ENCODE results near the gene FBXO4. TPM values are rescaled to one million over a fixed set of nuclear protein-coding genes. Genes with fewer than 3 reads are reported as not detected.

FBXO4 gene
- total RNA-seq = 14.0 TPM in 2 replicates

GRCh38 chr5:41924872-41925554 is at the start of gene FBXO4:
TSS of gene FBXO4 (plus strand) at chr5:41925281. CDS start at chr5:41925310, 29 bp downstream.

GRCh38 chr5:41903892-41904799 is 20.9 kb upstream of the FBXO4 start, which contains the start of gene RIMOC1:
TSS of gene RIMOC1 (plus strand) at chr5:41904344. CDS start at chr5:41904368, 24 bp downstream.

Small RNA genes within 50 kb of the gene (small RNA-seq; reads per million reads assigned to genes)
- not detected for gene RF00019

Other genes with a start within 250 kb of the FBXO4 start
- gene OXCT1, start 54.9 kb upstream of the FBXO4 start, total RNA-seq = 20.4 and 22.8 TPM in 2 replicates
- gene RIMOC1, start 20.9 kb upstream of the FBXO4 start, total RNA-seq = 28.9 and 32.0 TPM in 2 replicates

All from hair follicle dermal papilla cell (primary cell).